Activated naive CD4-positive, alpha-beta T cell treated with anti-CD3 and anti-CD28 coated beads for 36 hours (primary cell): Measurements from ENCODE around the gene LCNL1. TPM values are rescaled to one million over a fixed set of nuclear protein-coding genes. Genes with fewer than 3 reads are reported as not detected.

ENCODE experiments used
- CTCF ChIA-PET: fragments of 350-600 bp; sonication (Branson Sonifier 250); formaldehyde crosslinking; loops from one replicate; lab custom pipeline; 2021; ENCODE audit warnings: antibody characterized with exemption; lab: Charles Lee
- DNase-seq: peaks from one replicate; pipeline ENCODE4 v3.0.0-alpha.2; 2020
- H3K27ac Mint-ChIP-seq: one replicate; pipeline ENCODE4 v1.8.0; 2021; ENCODE audit warnings: mild to moderate bottlenecking, mixed read lengths
- H3K27me3 Mint-ChIP-seq: one replicate; pipeline ENCODE4 v1.8.0; 2021; ENCODE audit warnings: low read depth, mixed read lengths
- H3K36me3 Mint-ChIP-seq: one replicate; pipeline ENCODE4 v1.8.0; 2021; ENCODE audit warnings: low read depth, mixed read lengths
- H3K4me1 Mint-ChIP-seq: one replicate; pipeline ENCODE4 v1.8.0; 2021; ENCODE audit warnings: low read depth, mixed read lengths
- H3K4me3 Mint-ChIP-seq: one replicate; pipeline ENCODE4 v1.8.0; 2021; ENCODE audit warnings: mild to moderate bottlenecking, moderate library complexity, mixed read lengths
- H3K9me3 Mint-ChIP-seq: one replicate; pipeline ENCODE4 v1.8.0; 2021; ENCODE audit warnings: mixed read lengths
- intact Hi-C: fragments of 100-400 bp; cut with micrococcal nuclease; formaldehyde crosslinking; loops from one replicate; pipeline ENCODE4 v1.15.1; 2023
- total RNA-seq, 2 experiments: library from RNA; stranded (reverse); gene quantifications; one replicate each; pipeline ENCODE4 v1.2.3, GENCODE V29; 2021

LCNL1 gene
- total RNA-seq, 2 experiments from 2014 or later: not detected

- DNase-seq: no peak
- no peaks in the 10 kb centered on the region for H3K4me1 Mint-ChIP-seq
- H3K9me3 Mint-ChIP-seq: no peaks in the 10 kb centered on the region
- no peak overlapping the region for H3K4me3 Mint-ChIP-seq
- H3K27ac Mint-ChIP-seq: no peak overlapping the region
- intact Hi-C loops: no loop called here
- H3K36me3 Mint-ChIP-seq: no peaks in the 10 kb centered on the region
- CTCF ChIA-PET: no interaction called here
- peaks cover 21% of the 10 kb centered on the region for H3K27me3 Mint-ChIP-seq
These were observed 992 bp downstream of the LCNL1 start for GRCh38 chr9:136983656-136984314.

- DNase-seq: no peak
- CTCF ChIA-PET: no interaction called here
- intact Hi-C loops: no loop called here
- Mint-ChIP-seq H3K4me1 (no peaks in the 10 kb centered on the region), H3K4me3 (no peak overlapping the region), H3K27me3 (peaks cover 21% of the 10 kb centered on the region), H3K9me3 (no peaks in the 10 kb centered on the region), H3K27ac (no peak overlapping the region), H3K36me3 (no peaks in the 10 kb centered on the region)
These were observed 1.8 kb downstream of the LCNL1 start for GRCh38 chr9:136984464-136985026.

- H3K27ac Mint-ChIP-seq: no peak overlapping the region
- H3K4me3 Mint-ChIP-seq: no peak overlapping the region
- H3K4me1 Mint-ChIP-seq: no peaks in the 10 kb centered on the region
- H3K9me3 Mint-ChIP-seq: no peaks in the 10 kb centered on the region
- no peaks in the 10 kb centered on the region for H3K36me3 Mint-ChIP-seq
- intact Hi-C loops: no loop called here
- no peak for DNase-seq
- peaks cover 21% of the 10 kb centered on the region for H3K27me3 Mint-ChIP-seq
- CTCF ChIA-PET: no interaction called here
These were observed 2.3 kb downstream of the LCNL1 start for GRCh38 chr9:136985027-136985602.

GRCh38 chr9:136985853-136986252 lies 3.1 kb downstream of the LCNL1 start:
- CTCF ChIA-PET: interaction anchor here (1.5 kb wide), 1 partner anchor 38 kb away, joined by 6 read pairs; no protein-coding TSS in a partner anchor
- Mint-ChIP-seq H3K4me3 (no peak overlapping the region), H3K9me3 (no peaks in the 10 kb centered on the region), H3K36me3 (no peaks in the 10 kb centered on the region), H3K4me1 (no peaks in the 10 kb centered on the region), H3K27me3 (peaks cover 18% of the 10 kb centered on the region), H3K27ac (no peak overlapping the region)
- no peak for DNase-seq
- intact Hi-C loops: no loop called here

GRCh38 chr9:136988872-136989271 lies 6.1 kb downstream of the LCNL1 start:
- Mint-ChIP-seq H3K27me3 (peaks cover 10% of the 10 kb centered on the region), H3K9me3 (no peaks in the 10 kb centered on the region), H3K36me3 (peaks cover 7% of the 10 kb centered on the region), H3K4me3 (no peak overlapping the region), H3K27ac (no peak overlapping the region), H3K4me1 (peaks cover 12% of the 10 kb centered on the region)
- CTCF ChIA-PET: interaction anchor here (0.6 kb wide), 1 partner anchor 11 kb away, joined by 3 read pairs; no protein-coding TSS in a partner anchor
- DNase-seq: no peak
- intact Hi-C loops: no loop called here

- Mint-ChIP-seq H3K4me3 (no peak overlapping the region), H3K27me3 (peaks cover 6% of the 10 kb centered on the region), H3K27ac (no peak overlapping the region), H3K4me1 (peaks cover 12% of the 10 kb centered on the region), H3K9me3 (no peaks in the 10 kb centered on the region), H3K36me3 (peaks cover 9% of the 10 kb centered on the region)
- DNase-seq: no peak
- intact Hi-C loops: loop anchor here (5.0 kb wide), 1 partner anchor 88 kb away; no protein-coding TSS in a partner anchor
- CTCF ChIA-PET: interaction anchor here (1.7 kb wide), 1 partner anchor 45 kb away, joined by 6 read pairs; no protein-coding TSS in a partner anchor
These were observed 7.6 kb downstream of the LCNL1 start for GRCh38 chr9:136990242-136990911.

GRCh38 chr9:136991993-136992818 lies 9.4 kb downstream of the LCNL1 start, which contains the start of gene PAXX:
Gene PAXX, plus strand, starts transcription at chr9:136992422. Its CDS starts 22 bp downstream, at chr9:136992444.
- Mint-ChIP-seq H3K9me3 (no peaks in the 10 kb centered on the region), H3K27ac (peak within 1 kb of the TSS; percentile 81), H3K4me3 (peak within 1 kb of the TSS; percentile 83), H3K36me3 (peaks cover 9% of the 10 kb centered on the region), H3K27me3 (peaks cover under 1% of the 10 kb centered on the region), H3K4me1 (peaks cover 16% of the 10 kb centered on the region)
- CTCF ChIA-PET: interaction anchor here (0.9 to 2.8 kb wide), 5 partner anchors 11 to 214 kb away, joined by 3 to 13 read pairs (median 4); partner anchors contain the start of gene ABCA2
- intact Hi-C loops: loop anchor here (1.0 to 5.0 kb wide), 6 partner anchors 42 to 201 kb away; partner anchors contain the start of genes AJM1, RABL6, TMEM141 and TRAF2
- peak; percentile 95 for DNase-seq

- Mint-ChIP-seq H3K27me3 (peaks cover 6% of the 10 kb centered on the region), H3K4me1 (peaks cover 20% of the 10 kb centered on the region), H3K9me3 (no peaks in the 10 kb centered on the region), H3K36me3 (peaks cover 9% of the 10 kb centered on the region), H3K27ac (peak overlapping the region; percentile 81), H3K4me3 (peak overlapping the region; percentile 83)
- intact Hi-C loops: loop anchor here (1.0 to 5.0 kb wide), 6 partner anchors 43 to 202 kb away; partner anchors contain the start of genes AJM1, RABL6, TMEM141 and TRAF2
- CTCF ChIA-PET: interaction anchor here (0.9 to 2.8 kb wide), 5 partner anchors 10 to 215 kb away, joined by 3 to 13 read pairs (median 3); partner anchors contain the start of gene ABCA2
- no peak for DNase-seq
These were observed 10.1 kb downstream of the LCNL1 start for GRCh38 chr9:136992819-136993369.

GRCh38 chr9:136994180-136994887 lies 11.5 kb downstream of the LCNL1 start:
- peak overlapping the region; percentile 83 for H3K4me3 Mint-ChIP-seq
- intact Hi-C loops: loop anchor here (5.0 kb wide), 1 partner anchor 92 kb away; no protein-coding TSS in a partner anchor

GRCh38 chr9:136994888-136995230 lies 12.1 kb downstream of the LCNL1 start:
- CTCF ChIA-PET: no interaction called here
- Mint-ChIP-seq H3K27me3 (peaks cover 13% of the 10 kb centered on the region), H3K27ac (no peak overlapping the region), H3K4me1 (peaks cover 21% of the 10 kb centered on the region), H3K36me3 (peaks cover 9% of the 10 kb centered on the region), H3K9me3 (no peaks in the 10 kb centered on the region), H3K4me3 (no peak overlapping the region)
- no peak for DNase-seq
- intact Hi-C loops: loop anchor here (5.0 kb wide), 1 partner anchor 93 kb away; no protein-coding TSS in a partner anchor

More at GRCh38 chr9:136994180-136994887, 11.5 kb downstream of the LCNL1 start:
- CTCF ChIA-PET: interaction anchor here (0.7 to 2.8 kb wide), 3 partner anchors 35 to 52 kb away, joined by 3 to 13 read pairs (median 3); partner anchors contain the start of genes ABCA2 and C8G
- no peak for DNase-seq
- H3K27ac Mint-ChIP-seq: no peak overlapping the region
- H3K9me3 Mint-ChIP-seq: no peaks in the 10 kb centered on the region
- H3K4me1 Mint-ChIP-seq: peaks cover 21% of the 10 kb centered on the region
- peaks cover 13% of the 10 kb centered on the region for H3K27me3 Mint-ChIP-seq
- H3K36me3 Mint-ChIP-seq: peaks cover 9% of the 10 kb centered on the region
